Daoy (cell line): ENCODE measurements around the gene POTEE. TPM values are rescaled to one million over a fixed set of nuclear protein-coding genes. Genes with fewer than 3 reads are reported as not detected.
"Not testable (repeated sequence)": the region's sequence is repeated elsewhere in the genome, so short reads cannot be mapped to it uniquely, and the experiment has no call there.

Source experiments
- DNase-seq: peaks from one replicate; pipeline ENCODE4 v3.0.0-alpha.2; 2015; ENCODE audit warnings: low read depth
- total RNA-seq: library from RNA; depleted of rRNA; stranded (reverse); fragments of >200 nt; shearing (Covaris generic); gene quantifications from 2 replicates; pipeline ENCODE4 v1.2.3, GENCODE V29; 2014; rRNA removed

POTEE gene
- total RNA-seq = 1.7 and 5.2 TPM in 2 replicates

DNA sequence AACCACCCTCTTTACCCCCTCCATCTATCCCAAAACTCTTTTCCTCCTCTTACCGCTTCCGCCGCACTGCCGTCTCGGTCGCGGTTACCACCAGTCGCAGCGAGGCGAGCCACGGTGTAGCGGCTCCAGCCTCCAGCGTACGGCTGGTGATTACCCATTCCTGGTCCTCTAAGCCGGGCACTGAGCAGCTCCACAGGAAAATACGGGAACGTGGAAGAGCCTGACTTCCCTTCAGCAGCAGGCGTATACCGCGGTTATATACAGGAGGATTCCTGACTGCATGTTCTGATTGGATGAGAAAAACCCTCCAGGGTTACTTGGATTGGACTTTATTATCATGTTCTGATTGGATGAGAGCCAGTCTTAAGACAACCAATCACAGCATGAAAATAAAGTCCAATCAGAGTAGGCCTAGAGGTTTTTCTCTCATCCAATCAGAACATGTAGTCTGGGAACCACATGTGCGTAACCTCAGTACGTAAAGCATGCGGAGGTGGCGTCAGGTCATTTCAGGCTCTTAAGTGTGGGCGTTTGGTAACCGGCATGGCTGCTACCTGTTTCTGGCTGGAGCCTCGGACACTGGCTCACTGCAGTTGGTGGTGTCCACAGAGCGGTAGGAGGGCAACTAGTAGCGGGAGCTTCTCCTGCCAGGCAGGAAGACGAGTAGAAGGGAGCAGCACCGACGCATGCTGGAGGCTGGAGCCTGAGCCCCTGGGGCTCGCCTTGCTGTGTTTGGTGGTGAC is at the start of gene POTEE:
Gene POTEE (plus strand): TSS at position 507 of the 743 bp plus-strand sequence. CDS start 8,867 bp downstream, outside the sequence.
- DNase-seq = peak; percentile 72

DNA sequence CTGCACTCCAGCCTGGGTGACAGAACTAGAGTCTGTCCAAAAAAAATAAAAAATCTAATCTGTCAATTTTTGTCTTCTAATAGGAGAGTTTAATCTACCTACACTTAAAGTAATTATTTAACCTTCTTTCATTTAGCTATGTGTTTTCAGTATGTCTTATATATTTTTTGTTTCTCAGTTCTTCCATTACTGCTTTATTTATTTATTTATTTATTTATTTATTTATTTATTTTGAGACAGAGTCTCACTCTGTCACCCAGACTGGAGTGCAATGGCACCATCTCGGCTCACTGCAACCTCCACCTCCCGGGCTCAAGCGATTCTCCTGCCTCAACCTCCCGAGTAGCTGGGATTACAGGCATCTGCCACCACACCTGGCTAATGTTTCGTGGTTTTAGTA is 43.8 kb upstream of the POTEE start:
- DNase-seq = not testable (repeated sequence)

DNA sequence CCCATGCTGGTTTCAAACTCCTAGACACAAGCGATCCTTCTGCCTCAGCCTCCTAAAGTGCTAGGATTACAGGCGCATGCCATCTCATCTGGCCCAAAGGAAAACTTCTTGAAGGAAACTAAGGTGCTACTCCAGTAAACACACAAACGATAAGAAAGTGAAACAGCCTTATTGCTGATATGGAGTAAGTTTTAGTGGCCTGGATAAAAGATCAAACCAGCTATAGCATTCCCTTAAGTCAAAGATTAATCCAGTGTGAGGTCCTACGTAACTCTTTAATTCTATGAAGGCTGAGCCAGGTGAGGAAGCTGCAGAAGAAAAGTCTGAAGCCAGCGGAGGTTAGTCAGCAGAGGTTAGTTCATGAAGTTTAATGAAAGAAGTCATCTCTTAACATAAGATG is 40.8 kb upstream of the POTEE start:
- DNase-seq = no peak

DNA sequence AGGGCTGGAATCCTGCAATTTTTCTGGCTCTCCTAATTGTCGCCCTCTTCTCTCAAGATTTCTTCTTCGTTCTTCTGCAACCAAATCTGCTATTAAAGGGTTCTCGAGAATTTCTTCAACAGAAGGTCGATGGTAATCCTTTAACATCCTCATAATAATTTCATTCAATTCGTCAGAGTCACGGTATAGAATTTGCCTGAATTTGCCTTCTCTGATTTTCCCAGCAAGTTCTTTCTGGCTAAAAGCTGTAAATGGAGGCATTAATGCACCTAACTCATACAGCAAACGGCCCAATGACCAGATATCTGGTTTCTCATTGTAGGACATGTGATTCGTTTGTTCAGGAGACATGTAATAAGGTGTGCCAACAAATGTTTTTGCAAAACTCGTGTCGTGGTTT is 31.3 kb upstream of the POTEE start:
- DNase-seq = not testable (repeated sequence)

DNA sequence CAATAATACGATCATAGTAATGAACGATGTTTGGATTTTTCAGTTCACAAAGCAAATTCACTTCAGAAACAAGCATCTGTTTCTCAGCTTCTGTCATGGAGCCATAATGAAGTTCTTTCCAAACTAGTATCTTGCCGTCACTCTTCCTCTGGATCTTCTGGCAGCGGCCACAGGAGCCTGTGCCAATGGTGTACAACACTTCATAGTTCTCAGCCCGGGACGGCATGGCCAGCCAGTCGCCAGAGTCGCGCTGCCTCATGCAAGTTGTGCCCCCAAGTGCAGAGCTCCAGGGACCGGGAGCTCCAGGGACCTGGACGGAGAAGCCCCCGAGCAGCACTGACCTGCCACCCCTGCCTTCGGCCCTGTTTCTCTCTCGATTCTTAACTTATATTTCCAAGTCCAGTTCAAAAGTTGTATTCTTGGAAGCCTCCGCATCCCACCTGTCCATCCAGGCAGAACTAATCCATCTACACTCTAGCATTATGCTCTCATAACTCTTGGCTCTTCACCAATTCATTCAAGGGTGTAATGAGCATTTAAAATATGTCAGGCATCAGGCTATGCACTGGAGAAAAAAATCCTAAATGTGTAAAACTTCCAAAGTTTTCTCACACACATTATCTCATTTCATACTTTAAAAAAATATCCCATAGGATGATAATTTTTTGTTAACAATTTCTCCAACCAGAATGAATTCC is 30.5 kb upstream of the POTEE start:
- DNase-seq = not testable (repeated sequence)

- DNase-seq = not testable (repeated sequence)
Observed at GRCh38 chr2:131181451-131181850, 27.9 kb upstream of the POTEE start.

GRCh38 chr2:131193421-131193820 is 15.9 kb upstream of the POTEE start:
- DNase-seq = not testable (repeated sequence)

DNA sequence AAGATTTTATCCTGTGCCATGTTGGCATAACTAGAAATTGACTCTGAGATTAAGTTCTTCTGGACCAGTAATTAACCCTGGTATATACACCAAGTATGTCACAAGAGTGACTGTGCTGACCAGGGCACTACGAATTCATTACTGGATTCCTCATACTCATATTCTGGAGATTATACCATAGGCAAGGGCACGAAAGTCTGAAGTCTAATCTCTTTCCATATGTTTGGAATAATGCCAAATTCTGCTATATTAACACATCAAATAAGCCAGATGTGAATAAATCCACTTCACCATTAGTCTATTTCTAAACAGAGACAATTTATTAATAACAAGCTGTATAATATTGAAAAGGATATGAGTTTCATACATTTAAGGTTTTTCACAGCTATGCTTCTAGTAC is 13.2 kb upstream of the POTEE start:
- not testable (repeated sequence) for DNase-seq

GRCh38 chr2:131201098-131201497 is 8.2 kb upstream of the POTEE start:
- no peak for DNase-seq

DNA sequence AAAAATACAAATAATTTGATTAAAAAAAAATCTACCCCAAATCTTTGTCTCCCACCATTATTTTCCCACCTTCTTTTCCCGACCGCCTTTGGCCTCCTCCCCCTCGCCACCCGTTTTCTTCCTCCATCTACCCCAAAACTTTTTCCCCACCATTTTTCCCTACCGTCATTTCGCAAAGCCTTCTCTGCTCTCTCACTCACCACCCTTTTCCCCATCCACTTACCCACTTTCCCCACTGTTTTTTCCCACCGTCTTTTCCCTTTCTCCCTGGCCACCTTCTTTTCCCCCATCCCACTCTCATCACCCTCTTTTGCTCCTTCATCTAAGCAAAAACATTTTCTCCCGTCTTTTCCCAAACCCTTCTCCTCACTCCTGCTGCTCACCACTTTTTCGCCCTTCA is 1.5 kb upstream of the POTEE start:
- not testable (repeated sequence) for DNase-seq

DNA sequence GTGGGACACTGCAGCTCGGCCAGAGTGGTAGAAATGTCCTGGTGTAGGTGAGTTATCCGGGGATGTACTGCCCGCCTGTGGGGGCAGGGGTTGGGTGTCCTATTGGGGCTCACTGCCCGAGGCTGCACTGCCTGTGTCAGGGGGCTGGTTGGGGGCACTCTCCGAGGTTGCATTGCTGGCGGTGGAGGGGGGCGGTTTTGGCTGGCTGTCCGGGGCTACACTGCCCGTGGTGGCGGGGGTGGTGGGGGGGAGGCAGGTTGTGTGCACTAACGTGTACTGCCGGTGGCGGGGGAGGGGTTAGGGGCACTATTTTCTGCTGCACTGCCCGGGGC is 403 bp downstream of the POTEE start:
- not testable (repeated sequence) for DNase-seq

- not testable (repeated sequence) for DNase-seq
Observed at GRCh38 chr2:131210434-131211211, 1.3 kb downstream of the POTEE start.

- not testable (repeated sequence) for DNase-seq
Observed at GRCh38 chr2:131217238-131217986, 8.1 kb downstream of the POTEE start.

- DNase-seq = not testable (repeated sequence)
Observed at GRCh38 chr2:131235543-131236449, 26.5 kb downstream of the POTEE start.

Other genes starting within 250 kb of the POTEE start
- gene FAM168B, start 116.1 kb upstream of the POTEE start, total RNA-seq = 82.9 and 101 TPM in 2 replicates
- 70.5 and 91.5 TPM in 2 replicates for gene PLEKHB2, start 104.2 kb upstream of the POTEE start, total RNA-seq
- gene RAB6D, start 154.6 kb downstream of the POTEE start, total RNA-seq = not detected in 2 replicates